DND-41 (cell line): ENCODE results near the gene CDH16.
"Not testable (repeated sequence)": the region's sequence is repeated elsewhere in the genome, so short reads cannot be mapped to it uniquely, and the experiment has no call there.

ENCODE experiments used
- ATAC-seq: fragments of 200-7000 bp; cut with Tn5 transposase; 3 replicates; pipeline ENCODE4 v1.9.1; 2021; ENCODE audit warnings: low read depth; ENCODE audit not compliant: insufficient read depth
- DNase-seq: peaks from one replicate; pipeline ENCODE4 v3.0.0-alpha.2; 2020
- H2AFZ ChIP-seq: 2 replicates; pipeline ENCODE4 v1.6.0; 2012; ENCODE audit warnings: low read depth, low read length
- H3K27ac ChIP-seq: 2 replicates; pipeline ENCODE4 v1.5.1; 2012; ENCODE audit warnings: low read length, inconsistent platforms
- H3K27me3 ChIP-seq: fragments of 200-600 bp; sonication (generic); 2 replicates; pipeline ENCODE4 v1.6.0; 2012; ENCODE audit warnings: low read length, mild to moderate bottlenecking, inconsistent platforms; ENCODE audit not compliant: insufficient read depth, poor library complexity
- H3K36me3 ChIP-seq: 2 replicates; pipeline ENCODE4 v1.5.1; 2012; ENCODE audit warnings: low read length, inconsistent platforms; ENCODE audit not compliant: insufficient read depth
- H3K4me1 ChIP-seq: 2 replicates; pipeline ENCODE4 v1.5.1; 2012; ENCODE audit warnings: mild to moderate bottlenecking, low read length; ENCODE audit not compliant: insufficient read depth
- H3K4me2 ChIP-seq: 2 replicates; pipeline ENCODE4 v1.6.0; 2012; ENCODE audit warnings: mild to moderate bottlenecking, moderate library complexity, low read length, inconsistent platforms; ENCODE audit not compliant: insufficient read depth
- H3K4me3 ChIP-seq, 2 experiments: fragments of 200-600 bp in 1 of 2; shearing (Covaris generic) in 1 of 2; 2 replicates each; pipeline ENCODE4 v1.5.1; 2012 to 2016; ENCODE audit warnings: inconsistent platforms in 2 of 2, low read length in 2 of 2, mild to moderate bottlenecking in 2 of 2, low read depth in 1 of 2, moderate library complexity in 1 of 2
- H3K79me2 ChIP-seq: 2 replicates; pipeline ENCODE4 v1.6.0; 2012; ENCODE audit warnings: low read length, inconsistent platforms; ENCODE audit not compliant: insufficient read depth
- H3K9ac ChIP-seq: 2 replicates; pipeline ENCODE4 v1.6.0; 2012; ENCODE audit warnings: low read depth, mild to moderate bottlenecking, inconsistent platforms, low read length, moderate library complexity
- H3K9me3 ChIP-seq: 2 replicates; pipeline ENCODE4 v1.5.1; 2012; ENCODE audit warnings: low read length, moderate library complexity, mild to moderate bottlenecking, inconsistent platforms; ENCODE audit not compliant: insufficient read depth, severe bottlenecking
- H4K20me1 ChIP-seq: 2 replicates; pipeline ENCODE4 v1.6.0; 2012; ENCODE audit warnings: low read length; ENCODE audit not compliant: insufficient read depth
- CTCF ChIP-seq: IDR thresholded peaks from 2 replicates; pipeline ENCODE4 v1.5.1; 2012; ENCODE audit warnings: borderline replicate concordance, low read length, moderate library complexity, mild to moderate bottlenecking; ENCODE audit not compliant: poor library complexity, severe bottlenecking; ENCODE audit errors: extremely low read depth
- EZH2 ChIP-seq: IDR thresholded peaks from 3 replicates; pipeline ENCODE4 v1.6.1; 2012; ENCODE audit warnings: borderline replicate concordance, low read depth, mild to moderate bottlenecking, moderate library complexity, low read length, inconsistent platforms; ENCODE audit not compliant: severe bottlenecking

Gene CDH16

GRCh38 chr16:66872943-66873684, 45.6 kb downstream of the CDH16 start:
- DNase-seq (peak; percentile 96), ATAC-seq (peak; percentile 82)
- TF ChIP-seq CTCF = peak; percentile 95
- no peak for TF ChIP-seq EZH2
- H3K79me2 ChIP-seq = no peaks in the 10 kb centered on the region
- peak overlapping the region; percentile 51 for H3K9ac ChIP-seq
- peak overlapping the region; percentile 63 for H2AFZ ChIP-seq
- H3K4me3 ChIP-seq = peak overlapping the region in 1 of 2 experiments; percentile 53; a peak in 3 of 4 replicates
- no peaks in the 10 kb centered on the region for H3K9me3 ChIP-seq
- H3K4me2 ChIP-seq = peak overlapping the region; percentile 70
- no peaks in the 10 kb centered on the region for H3K36me3 ChIP-seq
- peak overlapping the region; percentile 69 for H3K27ac ChIP-seq
- H3K27me3 ChIP-seq = no peaks in the 10 kb centered on the region
- H4K20me1 ChIP-seq = no peaks in the 10 kb centered on the region
- H3K4me1 ChIP-seq = peaks cover 45% of the 10 kb centered on the region

GRCh38 chr16:66872559-66872942, 46.1 kb downstream of the CDH16 start:
- peak overlapping the region; percentile 69 for H3K27ac ChIP-seq
- peak overlapping the region in 1 of 2 experiments; percentile 53; a peak in 3 of 4 replicates for H3K4me3 ChIP-seq

GRCh38 chr16:66871840-66872239, 46.8 kb downstream of the CDH16 start:
- no peaks in the 10 kb centered on the region for H3K36me3 ChIP-seq
- H3K27ac ChIP-seq = no peak overlapping the region
- ATAC-seq (no peak), DNase-seq (no peak)
- no peak for TF ChIP-seq CTCF
- no peak for TF ChIP-seq EZH2
- no peaks in the 10 kb centered on the region for H3K79me2 ChIP-seq
- H3K4me1 ChIP-seq = peaks cover 33% of the 10 kb centered on the region
- no peak overlapping the region for H3K4me3 ChIP-seq
- H2AFZ ChIP-seq = no peak overlapping the region
- no peaks in the 10 kb centered on the region for H4K20me1 ChIP-seq
- H3K4me2 ChIP-seq = peak overlapping the region; percentile 70; the same call in 1 of the 2 replicates
- no peaks in the 10 kb centered on the region for H3K27me3 ChIP-seq
- no peaks in the 10 kb centered on the region for H3K9me3 ChIP-seq
- no peak overlapping the region for H3K9ac ChIP-seq

More at GRCh38 chr16:66872559-66872942, 46.1 kb downstream of the CDH16 start:
- Histone ChIP-seq H3K4me1 (peaks cover 40% of the 10 kb centered on the region), H4K20me1 (no peaks in the 10 kb centered on the region), H3K36me3 (no peaks in the 10 kb centered on the region), H3K9ac (peak overlapping the region; percentile 51), H3K79me2 (no peaks in the 10 kb centered on the region), H3K27me3 (no peaks in the 10 kb centered on the region), H3K9me3 (no peaks in the 10 kb centered on the region), H3K4me2 (peak overlapping the region; percentile 70), H2AFZ (peak overlapping the region; percentile 63)
- TF ChIP-seq CTCF (no peak), EZH2 (no peak)
- DNase-seq (no peak), ATAC-seq (no peak)

GRCh38 chr16:66871363-66871762, 47.3 kb downstream of the CDH16 start:
- not testable (repeated sequence) for H3K79me2 ChIP-seq, H3K27me3 ChIP-seq, DNase-seq, ATAC-seq, H2AFZ ChIP-seq, H3K4me2 ChIP-seq, H3K36me3 ChIP-seq, H3K9ac ChIP-seq, H3K27ac ChIP-seq, H3K9me3 ChIP-seq, H4K20me1 ChIP-seq, H3K4me3 ChIP-seq
- H3K4me1 ChIP-seq = peaks cover 33% of the 10 kb centered on the region
